K562 (cell line): ENCODE measurements around the gene EFS. TPM values are rescaled to one million over a fixed set of nuclear protein-coding genes. Genes with fewer than 3 reads are reported as not detected.

Experiments
- ATAC-seq: fragments of 200-7000 bp; cut with Tn5 transposase; 3 replicates; pipeline ENCODE4 v1.9.1; 2020; ENCODE audit warnings: moderate library complexity
- BruUV-seq: library from RNA; stranded (reverse); fragments of 400-500 nt; replicated peaks from 2 replicates; lab custom pipeline; 2021; lab: Mats Ljungman, UMichigan
- CTCF ChIA-PET: fragments of 300-600 bp; formaldehyde crosslinking; extraction: SDS; loops from one replicate; lab custom pipeline; 2021; ENCODE audit warnings: low intra/inter-chr PET ratio; lab: Yijun Ruan, JAX
- POLR2A ChIA-PET: fragments of 300-600, 350-650 bp; sonication (Branson Sonifier 250); formaldehyde crosslinking; extraction: SDS; loops from one replicate; lab custom pipeline; 2021; ENCODE audit warnings: antibody characterized with exemption, inconsistent platforms; lab: Yijun Ruan, JAX
- DNase-seq, 4 experiments: peaks; one replicate each; pipeline versions ENCODE4 v3.0.0 to v3.0.0-alpha.2; 2011 to 2018; ENCODE audit warnings: low spot score in 3 of 4, mixed read lengths in 3 of 4; ENCODE audit errors: extremely low read depth in 1 of 4
- FAIRE-seq: peaks from 2 replicates; lab custom pipeline; 2011; peaks lifted over from hg19 to GRCh38; lab: Jason Lieb, UNC
- H2AFZ ChIP-seq: 2 replicates; pipeline ENCODE4 v1.6.0; 2011; ENCODE audit warnings: low read depth, low read length, control low read depth, inconsistent platforms
- H3K27ac ChIP-seq: fragments of 200-600 bp; 3 replicates; pipeline ENCODE4 v1.8.0; 2011; ENCODE audit warnings: low read depth, mild to moderate bottlenecking, control low read depth, inconsistent platforms, low read length, moderate library complexity, mixed read lengths; ENCODE audit errors: extremely low read depth
- H3K27me3 ChIP-seq, 2 experiments: fragments of 300-600 bp in 1 of 2; 2 replicates in 1 of 2; 3 replicates in 1 of 2; pipeline versions ENCODE4 v1.6.0 to v1.8.0; 2011; ENCODE audit warnings: inconsistent platforms in 2 of 2, low read length in 2 of 2, mild to moderate bottlenecking in 1 of 2, mixed read lengths in 1 of 2, moderate library complexity in 1 of 2; ENCODE audit not compliant: control insufficient read depth in 2 of 2, insufficient read depth in 2 of 2
- H3K36me3 ChIP-seq: fragments of 300-600 bp; 3 replicates; pipeline ENCODE4 v1.8.0; 2011; ENCODE audit warnings: mild to moderate bottlenecking, low read length, inconsistent platforms; ENCODE audit not compliant: control insufficient read depth, insufficient read depth
- H3K4me1 ChIP-seq, 2 experiments: fragments of 200-600 bp in 1 of 2; replicated peaks in 1 of 2; 2 replicates in 1 of 2; 3 replicates in 1 of 2; pipeline versions ENCODE4 v1.5.1 to v1.8.0; 2011; ENCODE audit warnings: inconsistent platforms in 2 of 2, low read length in 2 of 2, mild to moderate bottlenecking in 1 of 2, mixed read lengths in 1 of 2, moderate library complexity in 1 of 2; ENCODE audit not compliant: control insufficient read depth in 2 of 2, insufficient read depth in 2 of 2
- H3K4me2 ChIP-seq: 2 replicates; pipeline ENCODE4 v1.6.1; 2011; ENCODE audit warnings: low read length, control low read depth, inconsistent platforms, mixed read lengths; ENCODE audit not compliant: insufficient read depth
- H3K4me3 ChIP-seq: fragments of 200-600 bp; sonication (generic), shearing (Covaris generic); 2 replicates; pipeline ENCODE4 v1.5.1; 2016; ENCODE audit warnings: control low read depth, inconsistent platforms
- H3K79me2 ChIP-seq: fragments of 200-600 bp; 3 replicates; pipeline ENCODE4 v1.8.0; 2011; ENCODE audit warnings: low read length, inconsistent platforms; ENCODE audit not compliant: control insufficient read depth, insufficient read depth
- H3K9ac ChIP-seq, 2 experiments: 2 replicates each; pipeline versions ENCODE4 v1.6.0 to v1.6.1; 2011; ENCODE audit warnings: low read depth in 2 of 2, low read length in 2 of 2, control low read depth in 1 of 2, inconsistent platforms in 1 of 2, mild to moderate bottlenecking in 1 of 2, mixed read lengths in 1 of 2; ENCODE audit not compliant: insufficient read depth in 1 of 2
- H3K9me1 ChIP-seq: one replicate; pipeline ENCODE4 v1.6.0; 2011; ENCODE audit warnings: inconsistent platforms, mild to moderate bottlenecking, low read length, moderate library complexity; ENCODE audit not compliant: control insufficient read depth, insufficient read depth
- H3K9me3 ChIP-seq: replicated peaks from 2 replicates; pipeline ENCODE4 v1.5.1; 2011; ENCODE audit warnings: low read depth, low read length, inconsistent platforms; ENCODE audit not compliant: control insufficient read depth, insufficient read depth
- H4K20me1 ChIP-seq: replicated peaks from 2 replicates; pipeline ENCODE4 v1.6.1; 2011; ENCODE audit warnings: low read length, inconsistent platforms, mixed read lengths; ENCODE audit not compliant: control insufficient read depth, insufficient read depth
- CREB3L1 ChIP-seq: fragments of 450-650 bp; IDR thresholded peaks from 2 replicates; pipeline ENCODE4 v1.6.1; 2014; ENCODE audit warnings: low read depth, mild to moderate bottlenecking, moderate library complexity, borderline replicate concordance
- E2F3 ChIP-seq: fragments of 250-450 bp; sonication (Bioruptor Pico); IDR thresholded peaks from 2 replicates; pipeline ENCODE4 v1.4.0; 2020; ENCODE audit warnings: mild to moderate bottlenecking
- ELF4 ChIP-seq: fragments of 450-650 bp; formaldehyde crosslinking; IDR thresholded peaks from 2 replicates; pipeline ENCODE4 v1.4.0; 2022; ENCODE audit warnings: missing genetic modification characterization
- FOS ChIP-seq: IDR thresholded peaks from 3 replicates; pipeline ENCODE4 v1.6.1; 2011; ENCODE audit not compliant: insufficient read length; ENCODE audit errors: extremely low read depth
- FOXJ2 ChIP-seq: fragments of 200-800 bp; sonication (Bioruptor generic); IDR thresholded peaks from 2 replicates; pipeline ENCODE4 v1.6.1; 2016; ENCODE audit warnings: missing genetic modification characterization, missing compliant biosample characterization
- GABPB2 ChIP-seq: fragments of 250-450 bp; sonication (Bioruptor Pico); conservative IDR thresholded peaks from 2 replicates; pipeline ENCODE4 v1.5.1; 2021; ENCODE audit warnings: mild to moderate bottlenecking
- HDAC6 ChIP-seq: IDR thresholded peaks from 2 replicates; pipeline ENCODE4 v1.6.1; 2012; ENCODE audit warnings: low read depth, mild to moderate bottlenecking, control low read depth, inconsistent platforms, low read length, moderate library complexity
- OTX1 ChIP-seq: fragments of 450-650 bp; formaldehyde crosslinking; IDR thresholded peaks from 2 replicates; pipeline ENCODE4 v1.4.0; 2022; ENCODE audit warnings: mild to moderate bottlenecking
- ZNF436 ChIP-seq: fragments of 250-450, 450-650 bp; sonication (Bioruptor Pico); formaldehyde crosslinking; IDR thresholded peaks from 2 replicates; pipeline ENCODE4 v1.7.0; 2020; ENCODE audit warnings: mild to moderate bottlenecking
- ZNF512 ChIP-seq: IDR thresholded peaks from 2 replicates; pipeline ENCODE4 v1.6.1; 2016; ENCODE audit warnings: missing genetic modification characterization, missing compliant biosample characterization
- WGBS: fragments of 100-300 bp; shearing (Covaris generic); methylation state at CpG from one replicate; pipeline ENCODE4 v1.1.6; 2016; ENCODE audit warnings: low coverage, mixed read lengths; ENCODE audit not compliant: insufficient coverage; ENCODE audit errors: missing lambda C conversion rate; 5-methylcytosine and 5-hydroxymethylcytosine counted together
- in situ Hi-C: fragments of 300-500 bp; cut with MboI; formaldehyde crosslinking; loops from 4 replicates; pipeline ENCODE4 v1.15.0; 2018; ENCODE audit warnings: inconsistent platforms, mixed read lengths
- intact Hi-C: fragments of 100-400 bp; cut with micrococcal nuclease; formaldehyde crosslinking; loops from 2 replicates; pipeline ENCODE4 v1.14.2; 2022
- polyA plus RNA-seq, 8 experiments: library from polyadenylated mRNA; depleted of rRNA in 4 of 8; stranded (reverse) in 5 of 8; unstranded in 3 of 8; fragments of >200 nt; fragmentation: Nextera tagmentation in 2 of 8; fragmentation: Illumina TruSeq in 1 of 8; extraction: Ambion mirVana in 2 of 8; extraction: Trizol in 1 of 8; gene quantifications; 2 replicates each; pipeline versions ENCODE4 v1.2.1 to v1.2.3, GENCODE V29; 2011 to 2014; ENCODE audit warnings: inconsistent platforms in 1 of 8, missing spikeins in 1 of 8
- total RNA-seq, 7 experiments: library from RNA; depleted of rRNA in 6 of 7; stranded (reverse); fragments of >200 nt in 6 of 7; fragmentation: Illumina TruSeq in 2 of 7; extraction: Trizol in 2 of 7; gene quantifications; 2 replicates each; pipeline versions ENCODE4 v1.2.1 to v1.2.3, GENCODE V29; 2011 to 2021; ENCODE audit warnings: low replicate concordance in 1 of 7
- TF ChIP-seq, protein P1 (sequence below): fragments of 450-650 bp; formaldehyde crosslinking; conservative IDR thresholded peaks from 2 replicates; pipeline ENCODE4 v1.4.0; 2022; ENCODE audit warnings: mild to moderate bottlenecking, missing genetic modification characterization

The EFS gene
- total and polyA plus RNA-seq, 9 of the 15 experiments (the other 6 are each of a cell fraction or from before 2014, with no cell fraction given), result 0.01 to 0.03 TPM; not detected in 7

DNA sequence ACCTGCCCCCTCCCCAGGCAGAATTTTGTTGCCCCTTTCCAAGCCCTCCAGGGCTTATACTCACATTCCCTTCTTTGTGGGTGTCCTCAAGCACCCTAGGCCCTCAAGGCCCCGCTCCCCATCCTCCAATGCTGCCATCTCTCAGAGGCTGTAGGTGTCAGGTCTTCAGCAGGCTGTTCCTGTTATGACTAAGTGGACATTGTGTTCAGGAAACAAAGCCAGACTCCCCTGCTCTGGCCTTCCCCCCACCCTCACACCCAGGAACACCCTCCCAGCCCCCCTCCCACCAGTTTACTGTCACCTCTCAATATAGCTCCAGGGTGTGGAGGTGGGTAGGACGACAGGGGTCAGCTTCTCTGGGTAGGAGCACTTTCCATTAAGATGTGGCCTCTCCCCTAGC lies 44.5 kb upstream of the EFS start:
- Histone ChIP-seq H3K79me2 (no peaks in the 10 kb centered on the region), H3K4me2 (no peak overlapping the region), H3K36me3 (no peaks in the 10 kb centered on the region), H3K27ac (no peak overlapping the region), H3K27me3 (peaks cover 16 to 87% of the 10 kb centered on the region in 2 experiments; a peak in 4 of 5 replicates), H4K20me1 (no peaks in the 10 kb centered on the region), H3K9me3 (no peaks in the 10 kb centered on the region), H3K4me1 (no peaks in the 10 kb centered on the region), H3K4me3 (no peak overlapping the region), H2AFZ (no peak overlapping the region), H3K9ac (no peak overlapping the region)
- POLR2A ChIA-PET, result no interaction called here
- DNase-seq (no peak), ATAC-seq (no peak)
- in situ Hi-C loops, result no loop called here
- no TSS peak for BruUV-seq
- intact Hi-C loops, result no loop called here
- 8% methylated on average over 2 of the region's 2 CpGs for WGBS
- no peak for TF ChIP-seq ELF4 (CRISPR knock-in tag)
- no peak for TF ChIP-seq OTX1 (CRISPR knock-in tag)
- TF ChIP-seq, protein P1, sequence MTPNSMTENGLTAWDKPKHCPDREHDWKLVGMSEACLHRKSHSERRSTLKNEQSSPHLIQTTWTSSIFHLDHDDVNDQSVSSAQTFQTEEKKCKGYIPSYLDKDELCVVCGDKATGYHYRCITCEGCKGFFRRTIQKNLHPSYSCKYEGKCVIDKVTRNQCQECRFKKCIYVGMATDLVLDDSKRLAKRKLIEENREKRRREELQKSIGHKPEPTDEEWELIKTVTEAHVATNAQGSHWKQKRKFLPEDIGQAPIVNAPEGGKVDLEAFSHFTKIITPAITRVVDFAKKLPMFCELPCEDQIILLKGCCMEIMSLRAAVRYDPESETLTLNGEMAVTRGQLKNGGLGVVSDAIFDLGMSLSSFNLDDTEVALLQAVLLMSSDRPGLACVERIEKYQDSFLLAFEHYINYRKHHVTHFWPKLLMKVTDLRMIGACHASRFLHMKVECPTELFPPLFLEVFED, result no peak
- TF ChIP-seq FOXJ2 (tag), result no peak
- TF ChIP-seq ZNF436 (CRISPR knock-in tag), result no peak
- no peak for TF ChIP-seq FOS
- TF ChIP-seq E2F3 (CRISPR knock-in tag), result no peak
- no peak for TF ChIP-seq CREB3L1
- TF ChIP-seq GABPB2 (CRISPR knock-in tag), result no peak
- TF ChIP-seq ZNF512 (tag), result no peak
- no peak for TF ChIP-seq HDAC6
- TF ChIP-seq, all 486 proteins: peak for 0
- H3K9me1 ChIP-seq, result no peaks in the 10 kb centered on the region
- FAIRE-seq, result no peak
- CTCF ChIA-PET, result no interaction called here
